ENCODE results near the gene IL17RA.

The IL17RA gene

DNA sequence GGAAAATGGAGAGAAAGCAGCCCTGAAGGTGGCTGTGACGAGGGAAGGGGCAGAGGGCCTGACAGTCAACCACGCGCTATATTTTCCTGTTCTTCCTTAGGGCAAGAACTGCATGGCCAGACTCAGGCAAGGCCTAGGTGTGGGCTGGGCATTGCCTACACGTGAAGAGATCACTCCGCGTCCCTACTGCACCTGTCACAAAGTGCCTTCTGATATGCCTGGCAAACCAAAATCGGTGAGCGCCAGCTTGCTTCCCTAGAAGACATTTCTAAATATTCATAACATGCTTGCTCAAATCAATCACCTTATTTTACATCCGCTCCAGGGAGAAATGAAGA lies 30.1 kb downstream of the IL17RA start:
- in situ Hi-C loops (cut with HindIII; ENCODE audit: low sequenced_read_pairs), result no loop called here
- TF ChIP-seq, protein P1, sequence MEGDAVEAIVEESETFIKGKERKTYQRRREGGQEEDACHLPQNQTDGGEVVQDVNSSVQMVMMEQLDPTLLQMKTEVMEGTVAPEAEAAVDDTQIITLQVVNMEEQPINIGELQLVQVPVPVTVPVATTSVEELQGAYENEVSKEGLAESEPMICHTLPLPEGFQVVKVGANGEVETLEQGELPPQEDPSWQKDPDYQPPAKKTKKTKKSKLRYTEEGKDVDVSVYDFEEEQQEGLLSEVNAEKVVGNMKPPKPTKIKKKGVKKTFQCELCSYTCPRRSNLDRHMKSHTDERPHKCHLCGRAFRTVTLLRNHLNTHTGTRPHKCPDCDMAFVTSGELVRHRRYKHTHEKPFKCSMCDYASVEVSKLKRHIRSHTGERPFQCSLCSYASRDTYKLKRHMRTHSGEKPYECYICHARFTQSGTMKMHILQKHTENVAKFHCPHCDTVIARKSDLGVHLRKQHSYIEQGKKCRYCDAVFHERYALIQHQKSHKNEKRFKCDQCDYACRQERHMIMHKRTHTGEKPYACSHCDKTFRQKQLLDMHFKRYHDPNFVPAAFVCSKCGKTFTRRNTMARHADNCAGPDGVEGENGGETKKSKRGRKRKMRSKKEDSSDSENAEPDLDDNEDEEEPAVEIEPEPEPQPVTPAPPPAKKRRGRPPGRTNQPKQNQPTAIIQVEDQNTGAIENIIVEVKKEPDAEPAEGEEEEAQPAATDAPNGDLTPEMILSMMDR (IDR thresholded peaks at IDR 0.05; ENCODE audit: low read depth, low read length), result no peak
- DNase-seq (ENCODE audit: low read depth, low spot score), result no peak
- no peak overlapping the region for H3K4me3 ChIP-seq (ENCODE audit: low read depth, low read length)

GRCh38 chr22:17115236-17115635 lies 30.4 kb downstream of the IL17RA start:
- in situ Hi-C loops (cut with HindIII; ENCODE audit: low sequenced_read_pairs), result no loop called here
- DNase-seq (ENCODE audit: low read depth, low spot score), result no peak
- TF ChIP-seq, protein P1 (IDR thresholded peaks at IDR 0.05; ENCODE audit: low read depth, low read length), result no peak
- H3K4me3 ChIP-seq (ENCODE audit: low read depth, low read length), result no peak overlapping the region

GRCh38 chr22:17115945-17116565 lies 31.3 kb downstream of the IL17RA start:
- DNase-seq (ENCODE audit: low read depth, low spot score), result no peak
- H3K4me3 ChIP-seq (ENCODE audit: low read depth, low read length), result no peak overlapping the region
- TF ChIP-seq, protein P1 (IDR thresholded peaks at IDR 0.05; ENCODE audit: low read depth, low read length), result no peak
- in situ Hi-C loops (cut with HindIII; ENCODE audit: low sequenced_read_pairs), result no loop called here

GRCh38 chr22:17116572-17117330 lies 32.0 kb downstream of the IL17RA start:
- H3K4me3 ChIP-seq (ENCODE audit: low read depth, low read length), result no peak overlapping the region
- TF ChIP-seq, protein P1 (IDR thresholded peaks at IDR 0.05; ENCODE audit: low read depth, low read length), result no peak
- in situ Hi-C loops (cut with HindIII; ENCODE audit: low sequenced_read_pairs), result no loop called here
- no peak for DNase-seq (ENCODE audit: low read depth, low spot score)

GRCh38 chr22:17117400-17117799 lies 32.6 kb downstream of the IL17RA start:
- H3K4me3 ChIP-seq (ENCODE audit: low read depth, low read length), result no peak overlapping the region
- TF ChIP-seq, protein P1 (IDR thresholded peaks at IDR 0.05; ENCODE audit: low read depth, low read length), result no peak
- in situ Hi-C loops (cut with HindIII; ENCODE audit: low sequenced_read_pairs), result no loop called here
- no peak for DNase-seq (ENCODE audit: low read depth, low spot score)

DNA sequence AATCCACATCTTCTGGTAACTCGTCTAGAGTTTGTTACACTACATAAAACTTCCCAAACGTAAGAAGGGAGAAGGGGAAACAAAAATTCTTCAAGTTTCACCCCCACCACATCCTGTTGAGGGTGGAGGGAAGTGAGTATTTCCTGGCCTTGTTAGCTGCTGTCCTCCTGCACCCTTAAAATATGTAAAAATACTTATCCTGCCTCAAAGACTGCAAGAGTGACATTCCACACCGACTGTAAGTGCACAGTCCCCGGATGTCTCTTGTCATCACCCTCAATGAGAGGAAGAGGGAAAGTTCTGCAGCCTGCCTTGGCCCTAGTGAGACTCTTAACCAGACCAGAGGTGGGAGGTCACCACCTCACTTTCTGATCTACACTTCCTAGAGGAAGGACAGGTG lies 33.1 kb downstream of the IL17RA start:
- H3K4me3 ChIP-seq (ENCODE audit: low read depth, low read length), result no peak overlapping the region
- TF ChIP-seq, protein P1 (IDR thresholded peaks at IDR 0.05; ENCODE audit: low read depth, low read length), result no peak
- DNase-seq (ENCODE audit: low read depth, low spot score), result no peak
- in situ Hi-C loops (cut with HindIII; ENCODE audit: low sequenced_read_pairs), result no loop called here

Measured in astrocyte of the spinal cord (primary cell).